Measurements from ENCODE around the gene DYDC2. TPM values are rescaled to one million over a fixed set of nuclear protein-coding genes. Genes with fewer than 3 reads are reported as not detected.
A peak's percentile ranks its signal among the peaks of the same experiment; 100 is the strongest.

DYDC2 gene
- total RNA-seq, 1 experiment from 2014 or later, result 1.9 TPM

GRCh38 chr10:80413271-80413996, 56.9 kb downstream of the DYDC2 start:
- Mint-ChIP-seq H3K9me3 (no peaks in the 10 kb centered on the region), H3K27ac (no peak overlapping the region), H3K36me3 (no peaks in the 10 kb centered on the region), H3K4me1 (peaks cover 71% of the 10 kb centered on the region), H3K27me3 (ENCODE audit: low read depth) (peaks cover 35% of the 10 kb centered on the region), H3K4me3 (no peak overlapping the region)
- ATAC-seq, result peak; percentile 44
- POLR2A ChIA-PET, result interaction anchor here (0.5 to 0.8 kb wide), 2 partner anchors 19 to 51 kb away, joined by 4 to 5 read pairs; no protein-coding TSS in a partner anchor
- no peak for TF ChIP-seq HMGA2 (CRISPR knock-in tag; IDR thresholded peaks at IDR 0.05)
- TF ChIP-seq RELA (CRISPR knock-in tag; IDR thresholded peaks at IDR 0.05; ENCODE audit: borderline replicate concordance), result no peak
- TF ChIP-seq, protein P1, sequence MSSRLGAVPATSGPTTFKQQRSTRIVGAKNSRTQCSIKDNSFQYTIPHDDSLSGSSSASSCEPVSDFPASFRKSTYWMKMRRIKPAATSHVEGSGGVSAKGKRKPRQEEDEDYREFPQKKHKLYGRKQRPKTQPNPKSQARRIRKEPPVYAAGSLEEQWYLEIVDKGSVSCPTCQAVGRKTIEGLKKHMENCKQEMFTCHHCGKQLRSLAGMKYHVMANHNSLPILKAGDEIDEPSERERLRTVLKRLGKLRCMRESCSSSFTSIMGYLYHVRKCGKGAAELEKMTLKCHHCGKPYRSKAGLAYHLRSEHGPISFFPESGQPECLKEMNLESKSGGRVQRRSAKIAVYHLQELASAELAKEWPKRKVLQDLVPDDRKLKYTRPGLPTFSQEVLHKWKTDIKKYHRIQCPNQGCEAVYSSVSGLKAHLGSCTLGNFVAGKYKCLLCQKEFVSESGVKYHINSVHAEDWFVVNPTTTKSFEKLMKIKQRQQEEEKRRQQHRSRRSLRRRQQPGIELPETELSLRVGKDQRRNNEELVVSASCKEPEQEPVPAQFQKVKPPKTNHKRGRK (CRISPR knock-in tag; IDR thresholded peaks at IDR 0.05; ENCODE audit: borderline replicate concordance), result no peak
- TF ChIP-seq, protein P2, sequence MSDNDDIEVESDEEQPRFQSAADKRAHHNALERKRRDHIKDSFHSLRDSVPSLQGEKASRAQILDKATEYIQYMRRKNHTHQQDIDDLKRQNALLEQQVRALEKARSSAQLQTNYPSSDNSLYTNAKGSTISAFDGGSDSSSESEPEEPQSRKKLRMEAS (CRISPR knock-in tag; IDR thresholded peaks at IDR 0.05), result no peak
- no peak for TF ChIP-seq FOXP1 (CRISPR knock-in tag; IDR thresholded peaks at IDR 0.05; ENCODE audit: borderline replicate concordance)
- no peak for TF ChIP-seq ZBTB21 (CRISPR knock-in tag; IDR thresholded peaks at IDR 0.05; ENCODE audit: borderline replicate concordance)
- no peak for TF ChIP-seq ETV6 (CRISPR knock-in tag; IDR thresholded peaks at IDR 0.05)
- TF ChIP-seq TCF7 (CRISPR knock-in tag; IDR thresholded peaks at IDR 0.05; ENCODE audit: low read depth), result no peak
- no peak for TF ChIP-seq ZNF416 (CRISPR knock-in tag; IDR thresholded peaks at IDR 0.05)
- peak; percentile 21 for DNase-seq (ENCODE audit: low spot score)
- CTCF ChIA-PET, result interaction anchor here (1.2 to 1.5 kb wide), 3 partner anchors 35 to 183 kb away, joined by 3 to 6 read pairs (median 4); no protein-coding TSS in a partner anchor

DNA sequence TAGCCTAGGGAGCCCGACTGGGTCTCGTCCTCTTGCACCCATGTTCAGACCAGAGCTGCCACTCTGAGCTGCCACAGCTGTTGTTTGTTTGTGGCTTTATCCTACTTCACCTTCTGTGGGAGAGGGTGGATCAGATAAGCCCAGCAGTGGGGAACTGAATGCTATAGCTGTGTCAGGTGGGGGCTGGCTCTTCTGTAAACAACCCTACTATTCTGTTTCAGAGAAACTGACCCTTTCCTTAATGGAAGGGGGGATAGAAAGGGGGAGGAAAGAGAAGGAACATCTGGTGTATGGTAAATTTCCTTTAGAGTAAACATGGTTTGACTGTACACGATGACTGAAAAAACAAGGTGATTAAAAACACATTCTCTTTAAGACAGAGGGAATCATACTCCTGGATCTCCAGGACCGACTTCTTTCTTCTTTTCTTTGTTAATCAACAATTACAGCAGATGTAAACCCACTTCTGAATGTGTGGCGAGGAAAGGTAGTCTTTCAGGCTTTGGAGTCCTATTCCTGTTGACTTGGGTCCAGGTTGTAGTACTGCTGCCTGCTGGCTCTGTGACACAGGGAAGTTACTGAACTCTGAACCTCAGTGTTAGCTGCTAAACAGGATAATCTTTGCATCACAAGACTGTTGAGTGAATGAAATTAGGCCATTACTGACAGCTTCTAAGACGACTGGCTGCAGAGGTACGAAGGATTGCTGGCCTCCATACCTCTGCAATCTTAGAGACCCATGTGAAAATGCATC, 57.7 kb downstream of the DYDC2 start:
- Mint-ChIP-seq H3K4me1 (peaks cover 71% of the 10 kb centered on the region), H3K27me3 (ENCODE audit: low read depth) (peaks cover 32% of the 10 kb centered on the region), H3K36me3 (no peaks in the 10 kb centered on the region), H3K9me3 (no peaks in the 10 kb centered on the region), H3K4me3 (no peak overlapping the region), H3K27ac (no peak overlapping the region)
- ATAC-seq (no peak), DNase-seq (ENCODE audit: low spot score) (no peak)
- ChIA-PET CTCF (interaction anchor here (1.2 to 1.3 kb wide), 2 partner anchors 36 to 91 kb away, joined by 3 to 6 read pairs; no protein-coding TSS in a partner anchor), POLR2A (interaction anchor here (0.8 kb wide), 1 partner anchor 50 kb away, joined by 4 read pairs; no protein-coding TSS in a partner anchor)
- TF ChIP-seq RORB (CRISPR knock-in tag; IDR thresholded peaks at IDR 0.05) (no peak), ELF4 (CRISPR knock-in tag; IDR thresholded peaks at IDR 0.05; ENCODE audit: low read depth) (no peak)

DNA sequence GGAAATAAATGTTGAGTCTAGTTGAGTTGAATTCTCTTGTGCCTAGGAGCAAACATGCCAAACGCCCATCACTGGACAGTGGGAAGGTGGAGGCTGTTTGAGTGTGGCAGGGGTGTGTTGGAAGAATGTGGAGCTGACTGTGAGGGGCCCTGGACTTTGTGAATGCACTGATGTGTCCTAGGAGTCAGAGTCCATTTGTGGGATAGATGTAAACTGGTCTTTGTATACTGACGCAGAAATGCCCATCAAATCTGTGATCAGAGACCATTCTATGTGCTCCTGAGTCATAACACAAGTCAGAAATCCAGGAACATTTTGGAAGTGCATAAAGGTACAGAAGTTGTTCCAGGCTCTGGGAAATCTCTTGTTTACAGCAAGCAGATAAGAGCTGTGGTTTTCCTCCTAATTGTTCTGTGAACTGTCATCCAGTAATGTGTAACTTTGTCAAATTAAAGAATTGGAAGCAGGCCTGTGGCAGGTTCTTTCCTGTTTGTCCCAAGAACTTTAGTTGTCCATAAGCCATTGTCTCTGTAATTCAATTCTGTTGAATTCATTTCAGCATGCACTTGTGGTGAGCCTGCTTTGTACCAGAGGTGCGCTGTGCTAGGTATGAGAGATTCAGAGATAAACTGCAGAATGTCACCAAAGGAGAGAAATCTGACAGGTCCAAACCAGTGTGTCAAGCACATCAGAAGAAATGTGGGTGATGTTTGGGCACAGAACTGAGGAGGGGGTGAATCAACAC, 59.3 kb downstream of the DYDC2 start:
- TF ChIP-seq CREB1 (CRISPR knock-in tag; IDR thresholded peaks at IDR 0.05), result no peak
- Mint-ChIP-seq H3K36me3 (no peaks in the 10 kb centered on the region), H3K4me1 (peaks cover 70% of the 10 kb centered on the region), H3K4me3 (peak overlapping the region; percentile 57; the same call in 1 of the 2 replicates), H3K9me3 (no peaks in the 10 kb centered on the region), H3K27ac (no peak overlapping the region), H3K27me3 (ENCODE audit: low read depth) (peaks cover 22% of the 10 kb centered on the region)
- no peak for ATAC-seq
- CTCF ChIA-PET, result no interaction called here
- POLR2A ChIA-PET, result no interaction called here
- no peak for DNase-seq (ENCODE audit: low spot score)

- peaks cover 22% of the 10 kb centered on the region for H3K27me3 Mint-ChIP-seq (ENCODE audit: low read depth)
- DNase-seq (ENCODE audit: low spot score) (peak; percentile 22), ATAC-seq (no peak)
- H3K4me3 Mint-ChIP-seq, result peak overlapping the region; percentile 57
- ChIA-PET POLR2A (no interaction called here), CTCF (interaction anchor here (0.6 kb wide), 1 partner anchor 89 kb away, joined by 3 read pairs; no protein-coding TSS in a partner anchor)
- no peak overlapping the region for H3K27ac Mint-ChIP-seq
- peaks cover 3% of the 10 kb centered on the region for H3K36me3 Mint-ChIP-seq
- H3K9me3 Mint-ChIP-seq, result no peaks in the 10 kb centered on the region
- peaks cover 68% of the 10 kb centered on the region for H3K4me1 Mint-ChIP-seq
- TF ChIP-seq ZNF425 (CRISPR knock-in tag; conservative IDR thresholded peaks at IDR 0.05), result no peak
- TF ChIP-seq ZBTB21 (CRISPR knock-in tag; IDR thresholded peaks at IDR 0.05; ENCODE audit: borderline replicate concordance), result no peak
- TF ChIP-seq NFYB (CRISPR knock-in tag; conservative IDR thresholded peaks at IDR 0.05; ENCODE audit: low read depth), result no peak
- TF ChIP-seq, protein P3, sequence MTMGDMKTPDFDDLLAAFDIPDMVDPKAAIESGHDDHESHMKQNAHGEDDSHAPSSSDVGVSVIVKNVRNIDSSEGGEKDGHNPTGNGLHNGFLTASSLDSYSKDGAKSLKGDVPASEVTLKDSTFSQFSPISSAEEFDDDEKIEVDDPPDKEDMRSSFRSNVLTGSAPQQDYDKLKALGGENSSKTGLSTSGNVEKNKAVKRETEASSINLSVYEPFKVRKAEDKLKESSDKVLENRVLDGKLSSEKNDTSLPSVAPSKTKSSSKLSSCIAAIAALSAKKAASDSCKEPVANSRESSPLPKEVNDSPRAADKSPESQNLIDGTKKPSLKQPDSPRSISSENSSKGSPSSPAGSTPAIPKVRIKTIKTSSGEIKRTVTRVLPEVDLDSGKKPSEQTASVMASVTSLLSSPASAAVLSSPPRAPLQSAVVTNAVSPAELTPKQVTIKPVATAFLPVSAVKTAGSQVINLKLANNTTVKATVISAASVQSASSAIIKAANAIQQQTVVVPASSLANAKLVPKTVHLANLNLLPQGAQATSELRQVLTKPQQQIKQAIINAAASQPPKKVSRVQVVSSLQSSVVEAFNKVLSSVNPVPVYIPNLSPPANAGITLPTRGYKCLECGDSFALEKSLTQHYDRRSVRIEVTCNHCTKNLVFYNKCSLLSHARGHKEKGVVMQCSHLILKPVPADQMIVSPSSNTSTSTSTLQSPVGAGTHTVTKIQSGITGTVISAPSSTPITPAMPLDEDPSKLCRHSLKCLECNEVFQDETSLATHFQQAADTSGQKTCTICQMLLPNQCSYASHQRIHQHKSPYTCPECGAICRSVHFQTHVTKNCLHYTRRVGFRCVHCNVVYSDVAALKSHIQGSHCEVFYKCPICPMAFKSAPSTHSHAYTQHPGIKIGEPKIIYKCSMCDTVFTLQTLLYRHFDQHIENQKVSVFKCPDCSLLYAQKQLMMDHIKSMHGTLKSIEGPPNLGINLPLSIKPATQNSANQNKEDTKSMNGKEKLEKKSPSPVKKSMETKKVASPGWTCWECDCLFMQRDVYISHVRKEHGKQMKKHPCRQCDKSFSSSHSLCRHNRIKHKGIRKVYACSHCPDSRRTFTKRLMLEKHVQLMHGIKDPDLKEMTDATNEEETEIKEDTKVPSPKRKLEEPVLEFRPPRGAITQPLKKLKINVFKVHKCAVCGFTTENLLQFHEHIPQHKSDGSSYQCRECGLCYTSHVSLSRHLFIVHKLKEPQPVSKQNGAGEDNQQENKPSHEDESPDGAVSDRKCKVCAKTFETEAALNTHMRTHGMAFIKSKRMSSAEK (CRISPR knock-in tag; IDR thresholded peaks at IDR 0.05; ENCODE audit: borderline replicate concordance), result no peak
- TF ChIP-seq SMAD3 (CRISPR knock-in tag; IDR thresholded peaks at IDR 0.05; ENCODE audit: borderline replicate concordance), result no peak
Measured at GRCh38 chr10:80416479-80417098, 60.0 kb downstream of the DYDC2 start.
